ENCODE measurements around the gene ZNF487.
A peak's percentile ranks its signal among the peaks of the same experiment; 100 is the strongest.
"Not testable (repeated sequence)": the region's sequence is repeated elsewhere in the genome, so short reads cannot be mapped to it uniquely, and the experiment has no call there.

ZNF487 gene

GRCh38 chr10:43404704-43405084 lies 32.2 kb upstream of the ZNF487 start:
- DNase-seq (ENCODE audit: low read depth), result no peak

DNA sequence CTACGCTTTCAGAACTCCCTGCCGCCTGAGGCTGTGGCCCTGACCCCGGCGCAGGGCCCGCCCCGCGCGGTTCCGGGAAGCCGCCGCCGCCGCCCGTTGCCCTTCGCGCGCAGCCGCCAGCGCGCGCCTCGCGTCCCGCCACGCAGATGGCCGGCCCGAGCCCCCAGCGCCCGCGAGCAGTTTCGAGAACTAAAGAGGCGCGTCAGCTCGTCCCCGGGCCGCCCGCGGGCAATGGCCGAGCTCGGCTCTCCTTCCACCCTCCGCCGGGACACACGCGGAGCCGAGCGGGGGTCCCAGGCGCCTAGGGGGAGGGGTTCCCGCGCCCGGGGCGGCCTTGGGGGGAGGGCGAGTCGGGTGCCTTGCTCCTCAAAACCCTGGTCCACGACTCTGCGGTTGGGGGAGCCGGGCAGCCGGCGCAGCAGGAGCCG lies 29.7 kb upstream of the ZNF487 start:
- DNase-seq (ENCODE audit: low read depth), result peak; percentile 50

- DNase-seq (ENCODE audit: low read depth), result peak; percentile 70
These were observed 29.2 kb upstream of the ZNF487 start for GRCh38 chr10:43407576-43408330.

GRCh38 chr10:43408331-43408709 lies 28.6 kb upstream of the ZNF487 start:
- no peak for DNase-seq (ENCODE audit: low read depth)

DNA sequence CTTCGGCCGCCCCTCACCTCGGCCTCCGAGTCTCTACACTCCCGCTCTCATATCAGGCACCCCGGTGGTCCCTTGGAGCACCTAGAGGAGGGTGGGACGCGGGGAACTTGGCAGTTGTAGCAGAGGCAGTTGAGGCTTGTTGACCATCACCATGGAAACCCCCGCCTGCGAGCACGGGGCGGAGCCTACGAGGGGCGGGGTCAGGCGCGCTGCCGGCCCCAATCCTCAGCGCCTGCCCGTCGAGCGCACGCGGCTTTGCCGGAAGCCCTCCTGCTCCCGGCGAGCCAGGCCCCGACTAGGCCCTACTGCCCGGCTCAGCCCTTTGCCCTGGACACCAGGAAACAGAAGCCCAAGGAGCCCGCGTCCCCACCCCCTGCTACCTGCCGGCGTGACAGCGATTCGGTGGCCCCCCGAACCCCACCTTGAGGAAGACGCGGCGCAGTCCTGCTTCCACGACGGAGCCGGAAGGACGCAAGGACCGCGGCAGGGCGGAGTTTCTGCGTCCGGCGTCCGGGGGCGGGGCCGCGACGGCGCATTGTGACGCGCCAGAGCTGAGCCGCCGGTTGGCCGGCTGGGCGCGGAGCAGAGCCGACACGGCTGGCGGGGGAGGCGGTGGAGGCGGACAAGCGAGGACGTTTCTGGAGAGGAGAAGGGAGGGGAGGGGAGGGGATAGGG lies 28.1 kb upstream of the ZNF487 start, which contains the start of gene HNRNPF:
Gene HNRNPF, minus strand, starts transcription at position 477 of the 675 bp plus-strand sequence. CDS start 21,302 bp downstream, outside the sequence.
- peak; percentile 90 for DNase-seq (ENCODE audit: low read depth)

GRCh38 chr10:43409385-43410109 lies 27.4 kb upstream of the ZNF487 start:
- peak; percentile 52 for DNase-seq (ENCODE audit: low read depth)

DNA sequence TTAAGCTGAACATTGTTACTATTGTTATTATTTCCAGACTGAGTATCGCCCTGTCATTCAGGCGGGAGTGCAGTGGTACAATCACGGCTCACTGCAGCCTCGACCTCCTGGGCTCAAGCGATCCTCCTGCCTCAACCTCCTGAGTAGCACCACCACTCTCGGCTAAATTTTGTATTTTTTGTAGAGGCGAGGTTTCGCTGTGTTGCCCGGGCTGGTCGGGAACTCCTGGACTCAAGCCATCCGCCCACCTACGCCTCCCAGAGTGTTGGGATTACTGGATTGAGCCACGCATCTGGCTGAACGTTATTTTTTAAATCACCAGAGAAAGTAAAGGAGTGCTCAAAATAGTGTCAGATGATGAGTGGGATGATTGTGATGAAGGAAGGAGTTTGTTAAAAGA lies 26.6 kb upstream of the ZNF487 start:
- no peak for DNase-seq (ENCODE audit: low read depth)

GRCh38 chr10:43411536-43411935 lies 25.4 kb upstream of the ZNF487 start:
- DNase-seq (ENCODE audit: low read depth), result no peak

DNA sequence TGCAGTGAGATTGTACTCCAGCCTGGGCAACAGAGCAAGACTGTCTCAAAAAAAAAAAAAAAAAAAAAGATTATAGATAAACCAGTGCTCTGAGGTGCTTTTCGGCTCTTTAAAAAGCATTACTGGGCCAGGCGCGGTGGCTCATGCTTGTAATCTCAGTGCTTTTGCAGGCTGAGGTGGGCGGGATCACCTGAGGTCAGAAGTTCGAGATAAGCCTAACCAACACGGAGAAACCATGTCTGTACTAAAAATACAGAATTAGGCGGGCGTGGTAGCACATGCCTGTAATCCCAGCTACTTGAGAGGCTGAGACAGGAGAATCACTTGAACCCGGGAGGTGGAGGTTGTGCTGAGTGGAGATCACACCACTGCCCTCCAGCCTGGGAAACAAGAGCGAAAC lies 21.4 kb upstream of the ZNF487 start:
- DNase-seq (ENCODE audit: low read depth), result no peak

DNA sequence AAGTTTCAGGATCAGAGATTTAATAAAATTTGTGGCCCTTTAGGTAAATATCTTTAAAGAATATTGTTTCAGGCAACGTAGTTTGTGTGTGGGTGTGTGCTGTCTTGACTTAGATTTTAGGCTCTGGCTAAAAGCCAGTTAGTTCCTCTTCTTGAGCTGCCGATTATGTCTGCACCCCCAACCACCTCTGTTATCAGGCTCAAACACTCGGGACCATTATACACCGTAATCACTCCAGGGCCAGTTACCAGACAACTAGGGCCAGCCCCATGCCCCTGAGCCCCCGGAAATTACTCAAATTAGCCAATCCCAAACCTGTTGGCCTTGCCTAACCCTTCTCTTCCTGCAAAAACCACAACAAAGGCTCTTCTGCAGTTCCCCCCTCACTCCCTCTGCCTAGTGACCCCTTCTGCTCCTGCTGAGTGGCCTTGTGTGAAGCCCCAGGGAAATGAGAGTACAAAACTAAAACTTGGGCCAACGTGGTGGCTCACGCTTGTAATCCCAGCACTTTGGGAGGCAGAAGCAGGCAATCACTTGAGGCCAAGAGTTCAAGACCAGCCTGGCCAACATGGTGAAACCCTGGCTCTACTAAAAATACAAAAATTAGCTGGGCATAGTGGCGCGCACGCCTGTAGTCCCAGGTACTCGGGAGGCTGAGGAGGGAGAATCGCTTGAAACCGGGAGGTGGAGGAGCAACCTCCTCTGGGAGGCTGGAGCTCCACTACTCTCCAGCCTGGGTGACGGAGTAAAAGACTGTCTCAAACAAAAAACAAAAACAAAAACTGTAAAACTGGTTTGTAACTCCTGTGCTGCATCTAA lies 18.8 kb upstream of the ZNF487 start:
- no peak for DNase-seq (ENCODE audit: low read depth)

GRCh38 chr10:43419997-43420368 lies 16.9 kb upstream of the ZNF487 start:
- DNase-seq (ENCODE audit: low read depth), result no peak

- DNase-seq (ENCODE audit: low read depth), result peak; percentile 73
These were observed 16.3 kb upstream of the ZNF487 start for GRCh38 chr10:43420369-43421200.

DNA sequence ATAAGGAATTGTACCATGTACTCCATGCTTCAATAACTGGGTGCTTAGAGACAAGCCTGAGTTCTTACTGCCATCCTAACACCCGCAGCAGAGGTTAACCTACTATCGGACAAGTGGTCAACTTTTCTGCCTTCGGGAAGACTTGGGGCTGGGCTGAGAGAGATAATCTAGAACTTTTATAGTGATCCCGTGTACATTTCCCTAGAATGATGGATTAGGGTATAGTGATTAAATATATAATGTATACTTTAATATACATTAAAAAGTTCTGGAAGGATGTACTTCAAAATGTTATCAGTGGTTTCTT lies 15.8 kb upstream of the ZNF487 start:
- DNase-seq (ENCODE audit: low read depth), result no peak

GRCh38 chr10:43421519-43421918 lies 15.4 kb upstream of the ZNF487 start:
- no peak for DNase-seq (ENCODE audit: low read depth)

DNA sequence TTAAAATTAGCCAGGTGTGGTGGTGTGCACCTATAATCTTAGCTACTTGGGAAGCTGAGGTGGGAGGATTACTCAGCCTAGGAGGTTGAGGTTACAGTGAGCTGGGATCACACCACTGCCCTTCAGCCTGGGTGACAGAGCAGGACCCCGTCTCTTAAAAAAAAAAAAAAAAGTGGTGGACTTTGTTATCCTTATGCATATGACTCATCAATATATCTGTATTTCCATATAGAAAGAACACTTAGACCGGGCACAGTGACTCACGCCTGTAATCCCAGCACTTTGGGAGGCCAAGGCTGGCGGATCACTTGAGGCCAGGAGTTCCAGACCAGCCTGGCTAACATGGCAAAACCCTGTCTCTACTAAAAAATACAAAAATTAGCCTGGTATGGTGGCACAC lies 15.0 kb upstream of the ZNF487 start:
- DNase-seq (ENCODE audit: low read depth), result not testable (repeated sequence)

GRCh38 chr10:43424416-43424815 lies 12.5 kb upstream of the ZNF487 start:
- DNase-seq (ENCODE audit: low read depth), result no peak

DNA sequence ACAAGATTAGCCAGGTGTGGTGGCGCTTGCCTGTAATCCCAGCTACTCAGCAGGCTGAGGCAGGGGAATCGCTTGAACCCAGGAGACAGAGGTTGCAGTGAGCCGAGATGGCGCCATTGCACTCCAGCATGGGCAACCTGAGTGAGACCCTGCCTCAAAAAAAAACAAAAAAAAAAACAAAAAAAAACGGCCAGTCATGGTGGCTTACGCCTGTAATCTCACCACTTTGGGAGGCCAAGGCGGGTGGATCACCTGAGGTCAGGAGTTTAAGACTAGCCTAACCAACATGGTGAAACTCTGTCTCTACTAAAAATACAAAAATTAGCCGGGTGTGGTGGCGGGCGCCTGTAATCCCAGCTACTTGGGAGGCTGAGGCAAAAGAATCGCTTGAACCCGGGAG lies 10.4 kb upstream of the ZNF487 start:
- not testable (repeated sequence) for DNase-seq (ENCODE audit: low read depth)

- DNase-seq (ENCODE audit: low read depth), result no peak
These were observed 9.6 kb upstream of the ZNF487 start for GRCh38 chr10:43427166-43427825.

GRCh38 chr10:43430926-43431663 lies 5.8 kb upstream of the ZNF487 start:
- DNase-seq (ENCODE audit: low read depth), result no peak

Data from activated T-helper 1 cell treated with Interleukin-2 at 50 U/mL for 16 hours (primary cell).